Common myeloid progenitor, CD34-positive (primary cell): ENCODE data around the gene NECTIN4.
A peak's percentile ranks its signal among the peaks of the same experiment; 100 is the strongest.

Source experiments
- CTCF ChIA-PET: fragments of 350-600 bp; sonication (Branson Sonifier 250); formaldehyde crosslinking; loops from one replicate; lab custom pipeline; 2021; ENCODE audit warnings: antibody characterized with exemption; lab: Charles Lee
- POLR2A ChIA-PET: fragments of 350-600 bp; sonication (Branson Sonifier 250); formaldehyde crosslinking; loops from one replicate; lab custom pipeline; 2021; ENCODE audit warnings: antibody characterized with exemption; lab: Charles Lee
- DNase-seq, 3 donors: peaks; one replicate each; pipeline versions ENCODE4 v3.0.0 to v3.0.0-alpha.2; 2013
- H3K27ac ChIP-seq, 2 experiments: 1 replicate in 1 of 2; 2 replicates in 1 of 2; pipeline ENCODE4 v1.7.0; 2013; ENCODE audit warnings: inconsistent platforms in 2 of 2, low read length in 2 of 2, mild to moderate bottlenecking in 2 of 2, low read depth in 1 of 2, moderate library complexity in 1 of 2; ENCODE audit not compliant: severe bottlenecking in 2 of 2, insufficient read depth in 1 of 2, poor library complexity in 1 of 2
- H3K27me3 ChIP-seq, 5 experiments: replicated peaks in 2 of 5; 1 replicate in 3 of 5; 2 replicates in 2 of 5; pipeline versions ENCODE4 v1.6.1 to v1.7.0; 2013; ENCODE audit warnings: low read length in 4 of 5, mild to moderate bottlenecking in 2 of 5, moderate library complexity in 2 of 5, inconsistent platforms in 1 of 5; ENCODE audit not compliant: insufficient read depth in 5 of 5, control insufficient read depth in 4 of 5
- H3K36me3 ChIP-seq, 4 experiments: 1 replicate in 2 of 4; 2 replicates in 2 of 4; pipeline versions ENCODE4 v1.6.1 to v1.7.0; 2013; ENCODE audit warnings: low read length in 3 of 4, control low read depth in 1 of 4, mild to moderate bottlenecking in 1 of 4; ENCODE audit not compliant: control insufficient read depth in 4 of 4, insufficient read depth in 4 of 4
- H3K4me1 ChIP-seq, 4 experiments: 1 replicate in 3 of 4; 2 replicates in 1 of 4; pipeline versions ENCODE4 v1.6.1 to v1.7.1; 2013; ENCODE audit warnings: low read length in 3 of 4, mild to moderate bottlenecking in 3 of 4, control low read depth in 1 of 4, inconsistent platforms in 1 of 4, moderate library complexity in 1 of 4; ENCODE audit not compliant: control insufficient read depth in 4 of 4, insufficient read depth in 4 of 4; ENCODE audit errors: control extremely low read depth in 1 of 4
- H3K4me3 ChIP-seq, 7 experiments: 1 replicate in 4 of 7; 2 replicates in 3 of 7; pipeline versions ENCODE4 v1.5.1 to v1.7.0; 2013; ENCODE audit warnings: mild to moderate bottlenecking in 7 of 7, low read length in 6 of 7, moderate library complexity in 6 of 7, inconsistent platforms in 2 of 7, low read depth in 2 of 7, control low read depth in 1 of 7; ENCODE audit not compliant: insufficient read depth in 4 of 7, control insufficient read depth in 1 of 7; ENCODE audit errors: extremely low read depth in 1 of 7
- H3K9me3 ChIP-seq, 5 experiments: 1 replicate in 4 of 5; 2 replicates in 1 of 5; pipeline versions ENCODE4 v1.6.1 to v1.7.1; 2013; ENCODE audit warnings: low read length in 4 of 5, mild to moderate bottlenecking in 2 of 5, inconsistent platforms in 1 of 5, low read depth in 1 of 5, moderate library complexity in 1 of 5; ENCODE audit not compliant: control insufficient read depth in 4 of 5, insufficient read depth in 2 of 5; ENCODE audit errors: control extremely low read depth in 1 of 5
- WGBS: methylation state at CpG from one replicate; pipeline ENCODE4 v1.1.5; 2013; ENCODE audit not compliant: insufficient coverage; 5-methylcytosine and 5-hydroxymethylcytosine counted together

Gene NECTIN4

GRCh38 chr1:161086457-161086856, 2.9 kb downstream of the NECTIN4 start:
- H3K9me3 ChIP-seq, result no peaks in the 10 kb centered on the region
- CTCF ChIA-PET, result interaction anchor here (1.0 to 20.2 kb wide), 5 partner anchors 12 to 96 kb away, joined by 3 to 297 read pairs (median 6); partner anchors contain the start of genes ARHGAP30 and KLHDC9
- H3K27ac ChIP-seq, result no peak overlapping the region
- DNase-seq, result no peak
- no peaks in the 10 kb centered on the region for H3K27me3 ChIP-seq
- POLR2A ChIA-PET, result no interaction called here
- H3K36me3 ChIP-seq, result no peaks in the 10 kb centered on the region
- peaks cover 0 to 32% (median 2%) of the 10 kb centered on the region in 4 experiments for H3K4me1 ChIP-seq
- 90% methylated on average over 4 of the region's 4 CpGs for whole genome bisulfite sequencing
- no peak overlapping the region for H3K4me3 ChIP-seq

DNA sequence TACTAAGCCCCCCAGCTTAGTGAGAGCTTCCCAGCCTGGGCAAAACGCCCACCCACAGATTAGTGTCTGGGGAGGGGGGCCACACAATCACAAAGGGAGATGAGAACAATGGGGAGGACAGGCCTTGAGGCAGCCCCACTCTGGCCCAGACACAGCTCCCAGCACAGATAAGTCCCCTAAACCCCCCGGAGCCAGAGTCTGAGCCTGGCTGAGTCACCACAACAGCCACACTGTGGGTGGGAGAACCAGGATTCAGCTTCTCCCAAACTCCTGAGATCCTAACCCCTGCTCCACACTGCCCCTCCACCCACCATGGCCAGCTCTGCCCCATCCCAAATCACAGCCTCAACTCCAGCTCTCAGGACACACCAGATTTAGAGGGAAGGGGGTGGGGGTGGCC, 4.2 kb downstream of the NECTIN4 start:
- CTCF ChIA-PET, result interaction anchor here (0.7 to 20.2 kb wide), 6 partner anchors 13 to 298 kb away, joined by 3 to 297 read pairs (median 5); partner anchors contain the start of genes ARHGAP30 and KLHDC9
- H3K27me3 ChIP-seq, result no peaks in the 10 kb centered on the region
- WGBS, result no CpG with 5 or more reads among the region's 2 CpGs
- H3K36me3 ChIP-seq, result no peaks in the 10 kb centered on the region
- no peak for DNase-seq
- peaks cover 0 to 32% (median 2%) of the 10 kb centered on the region in 4 experiments for H3K4me1 ChIP-seq
- no peak overlapping the region for H3K27ac ChIP-seq
- H3K9me3 ChIP-seq, result no peaks in the 10 kb centered on the region
- POLR2A ChIA-PET, result no interaction called here
- no peak overlapping the region for H3K4me3 ChIP-seq

GRCh38 chr1:161084597-161084988, 4.8 kb downstream of the NECTIN4 start:
- WGBS, result no CpG with 5 or more reads among the region's 1 CpG
- Histone ChIP-seq H3K4me1 (peaks cover 0 to 30% (median 2%) of the 10 kb centered on the region in 4 experiments), H3K27me3 (peaks cover 0 to 2% (median 0%) of the 10 kb centered on the region in 5 experiments), H3K4me3 (no peak overlapping the region), H3K36me3 (no peaks in the 10 kb centered on the region), H3K9me3 (no peaks in the 10 kb centered on the region), H3K27ac (no peak overlapping the region)
- ChIA-PET POLR2A (no interaction called here), CTCF (interaction anchor here (0.7 to 20.2 kb wide), 5 partner anchors 12 to 298 kb away, joined by 3 to 297 read pairs (median 4); partner anchors contain the start of genes ARHGAP30 and KLHDC9)
- no peak for DNase-seq

DNA sequence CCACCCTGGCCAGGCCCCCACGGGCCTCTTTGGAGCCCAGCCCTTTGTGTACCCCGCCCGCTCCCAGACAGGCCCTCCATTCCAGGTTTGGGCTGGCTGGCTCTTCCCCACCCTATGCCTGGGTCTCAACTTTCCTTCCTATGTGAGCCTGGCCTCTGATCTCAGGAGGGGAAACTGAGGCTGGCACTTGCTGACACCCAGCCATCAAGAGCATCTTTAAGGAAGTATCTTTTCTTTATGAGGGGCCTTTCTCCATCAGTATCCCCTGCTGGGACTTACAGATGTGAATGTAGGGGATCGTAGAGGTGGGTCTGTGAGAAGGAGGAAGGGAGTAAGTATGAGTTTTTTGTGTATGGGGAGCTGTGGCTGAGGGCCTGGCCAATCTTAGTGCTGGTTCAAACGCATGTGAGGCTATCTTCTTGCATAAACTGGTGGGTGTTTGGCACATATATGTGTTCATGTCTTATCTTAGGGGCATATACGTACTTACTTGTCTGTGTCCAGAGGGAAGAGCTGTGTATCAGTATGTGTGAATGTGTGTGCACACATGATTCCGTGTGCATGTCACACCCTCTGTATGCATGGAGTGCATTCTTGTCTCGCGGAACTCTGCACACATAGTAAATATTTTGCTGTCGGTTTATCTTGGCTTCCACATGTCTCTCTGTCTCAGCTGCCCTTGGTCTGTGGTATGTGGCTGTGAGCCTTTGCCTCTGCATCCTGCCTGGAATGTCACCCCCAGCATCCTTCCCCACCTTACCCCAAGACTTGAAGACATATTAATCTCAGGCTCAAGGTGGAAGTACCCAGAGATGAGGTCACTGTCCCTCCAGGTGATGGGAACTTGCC, 5.4 kb downstream of the NECTIN4 start:
- DNase-seq, result no peak
- WGBS, result 94% methylated on average over 9 of the region's 10 CpGs
- CTCF ChIA-PET, result interaction anchor here (0.5 to 20.2 kb wide), 6 partner anchors 11 to 340 kb away, joined by 3 to 297 read pairs (median 3); partner anchors contain the start of genes ARHGAP30 and KLHDC9
- Histone ChIP-seq H3K27me3 (peaks cover 0 to 5% (median 0%) of the 10 kb centered on the region in 5 experiments), H3K4me3 (no peak overlapping the region), H3K9me3 (no peaks in the 10 kb centered on the region), H3K27ac (no peak overlapping the region), H3K4me1 (peaks cover 0 to 24% (median under 1%) of the 10 kb centered on the region in 4 experiments), H3K36me3 (no peaks in the 10 kb centered on the region)
- POLR2A ChIA-PET, result no interaction called here

- H3K36me3 ChIP-seq, result no peaks in the 10 kb centered on the region
- POLR2A ChIA-PET, result no interaction called here
- H3K27ac ChIP-seq, result no peak overlapping the region
- CTCF ChIA-PET, result interaction anchor here (1.1 to 20.2 kb wide), 3 partner anchors 11 to 59 kb away, joined by 3 to 297 read pairs (median 89); partner anchors contain the start of genes ARHGAP30 and KLHDC9
- peaks cover 0 to 5% (median 0%) of the 10 kb centered on the region in 5 experiments for H3K27me3 ChIP-seq
- no peak overlapping the region for H3K4me3 ChIP-seq
- DNase-seq, result peak in 1 of 3 donors; percentile 32
- no peaks in the 10 kb centered on the region for H3K9me3 ChIP-seq
- peaks cover 0 to 18% (median 0%) of the 10 kb centered on the region in 4 experiments for H3K4me1 ChIP-seq
- 94% methylated on average over 4 of the region's 8 CpGs for WGBS
These were observed 6.2 kb downstream of the NECTIN4 start for GRCh38 chr1:161082996-161083747.

- no peak overlapping the region for H3K27ac ChIP-seq
- H3K4me3 ChIP-seq, result no peak overlapping the region
- no peaks in the 10 kb centered on the region for H3K36me3 ChIP-seq
- peaks cover 0 to 5% (median 0%) of the 10 kb centered on the region in 5 experiments for H3K27me3 ChIP-seq
- H3K4me1 ChIP-seq, result peaks cover 0 to 18% (median 0%) of the 10 kb centered on the region in 4 experiments
- DNase-seq, result no peak
- H3K9me3 ChIP-seq, result no peaks in the 10 kb centered on the region
- CTCF ChIA-PET, result interaction anchor here (1.1 to 20.2 kb wide), 3 partner anchors 10 to 59 kb away, joined by 3 to 297 read pairs (median 89); partner anchors contain the start of genes ARHGAP30 and KLHDC9
- POLR2A ChIA-PET, result no interaction called here
- 86% methylated on average over 1 of the region's 2 CpGs for WGBS
These were observed 6.9 kb downstream of the NECTIN4 start for GRCh38 chr1:161082483-161082882.
